Aorta (tissue), 5 donors: ENCODE results near the gene SPATA2L. TPM values are rescaled to one million over a fixed set of nuclear protein-coding genes. Genes with fewer than 3 reads are reported as not detected.
"Not testable (repeated sequence)": the region's sequence is repeated elsewhere in the genome, so short reads cannot be mapped to it uniquely, and the experiment has no call there.

Source experiments
- ATAC-seq: fragments of 200-7000 bp; cut with Tn5 transposase; one replicate; pipeline ENCODE4 v1.9.1; 2022; ENCODE audit warnings: moderate library complexity; ENCODE audit not compliant: low FRiP score
- DNase-seq, 2 donors: peaks; one replicate each; pipeline ENCODE4 v3.0.0-alpha.2; 2020
- H3K27ac ChIP-seq, 2 donors: one replicate each; pipeline ENCODE4 v1.5.1; 2013; ENCODE audit warnings: low read length in 2 of 2, mild to moderate bottlenecking in 2 of 2, moderate library complexity in 2 of 2, control low read depth in 1 of 2, inconsistent platforms in 1 of 2, low read depth in 1 of 2
- H3K27me3 ChIP-seq, 2 donors: one replicate each; pipeline ENCODE4 v1.6.1; 2013; ENCODE audit warnings: control low read depth in 1 of 2, low read length in 1 of 2, mild to moderate bottlenecking in 1 of 2, moderate library complexity in 1 of 2; ENCODE audit not compliant: insufficient read depth in 2 of 2, control insufficient read depth in 1 of 2
- H3K36me3 ChIP-seq, 2 donors: one replicate each; pipeline ENCODE4 v1.6.1; 2013; ENCODE audit warnings: control low read depth in 1 of 2, low read length in 1 of 2, mild to moderate bottlenecking in 1 of 2; ENCODE audit not compliant: insufficient read depth in 2 of 2, control insufficient read depth in 1 of 2
- H3K4me1 ChIP-seq, 2 donors: one replicate each; pipeline ENCODE4 v1.6.1; 2013; ENCODE audit warnings: low read length in 2 of 2, control low read depth in 1 of 2, mild to moderate bottlenecking in 1 of 2, moderate library complexity in 1 of 2; ENCODE audit not compliant: insufficient read depth in 2 of 2, control insufficient read depth in 1 of 2
- H3K4me3 ChIP-seq, 2 donors: one replicate each; pipeline ENCODE4 v1.5.1; 2013; ENCODE audit warnings: low read length in 2 of 2, control low read depth in 1 of 2, mild to moderate bottlenecking in 1 of 2
- H3K9me3 ChIP-seq: one replicate; pipeline ENCODE4 v1.6.1; 2013; ENCODE audit warnings: mild to moderate bottlenecking, low read length; ENCODE audit not compliant: control insufficient read depth
- WGBS, 2 donors: extraction: QIAGEN DNeasy Blood & Tissue Kit; methylation state at CpG; one replicate each; pipeline ENCODE4 v1.1.7; 2013; 5-methylcytosine and 5-hydroxymethylcytosine counted together
- intact Hi-C, 2 donors: fragments of 100-400 bp; cut with DNase I; formaldehyde crosslinking; loops; one replicate each; pipeline versions ENCODE4 v1.14.2 to v1.15.0; 2022
- polyA plus RNA-seq, 2 donors: library from polyadenylated mRNA; stranded (reverse); fragments of 200-250 nt; gene quantifications; one replicate each; pipeline ENCODE4 v1.2.3, GENCODE V29; 2013
- total RNA-seq, 2 donors: library from RNA; stranded (reverse); fragmentation: NEBNext Ultra II Directional; extraction: Animal tissue kit (Norgen Biotek cat#: 25700); gene quantifications; one replicate each; pipeline ENCODE4 v1.2.1, GENCODE V29; 2021
- donor health status: healthy with polysubstance abuse.
- donor health status: Bipolar disorder and iron deficiency.
- donor health status: DM: no; HTN: no; CAD: no.
- donor health status: DM: no; HTN: no; CAD: no.
- donor health status: DM: yes; HTN: yes; CAD: no.

SPATA2L gene
- total and polyA plus RNA-seq, 4 donors = 4.9 to 13.4 (median 10.5) TPM

DNA sequence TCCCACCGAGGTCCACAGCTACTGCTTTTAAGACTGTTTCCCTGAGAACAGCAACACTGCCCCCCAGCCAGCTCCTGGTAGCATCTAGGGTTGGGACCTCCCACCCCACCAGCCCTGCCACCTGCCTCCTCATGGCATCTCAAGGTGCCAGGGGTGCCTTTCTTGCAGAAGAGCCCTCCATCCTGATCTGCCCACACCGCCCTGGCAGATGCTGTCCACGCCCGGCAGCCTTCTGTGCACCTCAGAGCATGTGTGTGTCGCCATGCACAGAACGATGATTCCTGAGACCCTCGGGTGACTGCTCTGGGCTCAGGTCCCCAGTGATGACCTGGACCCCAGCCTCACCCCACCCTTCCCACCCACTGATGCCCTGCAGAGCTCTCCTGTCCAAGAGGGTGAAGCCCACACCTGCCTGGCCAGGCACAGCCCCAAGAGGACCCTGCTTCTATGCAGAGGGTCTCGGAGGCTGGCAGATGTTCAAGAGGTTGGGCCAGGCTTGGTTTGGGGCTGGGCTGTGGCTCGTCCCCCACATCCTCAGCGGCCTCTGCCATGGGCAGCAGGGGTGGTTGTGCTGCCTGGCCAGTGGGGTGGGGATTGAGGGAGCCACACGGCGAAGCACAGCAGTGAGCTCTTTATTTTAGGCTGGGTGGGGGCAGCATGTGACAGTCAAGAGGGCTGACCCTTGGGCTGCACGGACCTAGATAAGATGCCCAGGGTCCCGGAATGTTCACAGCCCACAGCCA lies 5.2 kb upstream of the SPATA2L start:
- Histone ChIP-seq H3K36me3 (no peaks in the 10 kb centered on the region), H3K4me1 (no peaks in the 10 kb centered on the region), H3K27ac (no peak overlapping the region), H3K4me3 (no peak overlapping the region), H3K27me3 (no peaks in the 10 kb centered on the region), H3K9me3 (no peaks in the 10 kb centered on the region)
- ATAC-seq (no peak), DNase-seq (peak in 1 of 2 donors; percentile 41)
- WGBS, 2 donors = 71 to 76% methylated on average over 14 of the region's 14 CpGs
- intact Hi-C loops = loop anchor here in 1 of 2 donors (5.0 kb wide), 1 partner anchor 86 kb away; no protein-coding TSS in a partner anchor

DNA sequence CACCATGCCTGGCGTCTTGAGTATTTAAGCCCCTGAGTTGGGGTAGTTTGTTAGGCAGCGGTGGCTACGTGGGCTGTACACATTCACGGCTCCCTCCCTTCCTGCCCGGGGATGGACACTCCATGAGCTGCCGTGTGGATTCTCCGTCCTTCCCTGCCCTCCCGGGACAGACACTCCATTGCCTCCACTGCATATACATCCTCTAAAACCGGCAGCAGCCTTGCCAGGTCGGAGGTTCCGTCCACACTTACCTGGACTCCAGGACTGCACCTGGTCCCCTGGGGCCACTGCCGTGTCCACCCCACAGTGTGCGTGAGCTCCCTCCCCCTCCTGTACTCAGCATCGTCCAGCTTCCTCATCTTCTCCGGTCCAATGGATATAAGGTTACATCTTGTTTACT lies 3.5 kb upstream of the SPATA2L start:
- no peak for DNase-seq
- ATAC-seq = no peak
- H3K27me3 ChIP-seq = no peaks in the 10 kb centered on the region
- no peaks in the 10 kb centered on the region for H3K9me3 ChIP-seq
- intact Hi-C loops = loop anchor here in 1 of 2 donors (5.0 kb wide), 1 partner anchor 87 kb away; no protein-coding TSS in a partner anchor
- no peaks in the 10 kb centered on the region for H3K4me1 ChIP-seq
- H3K4me3 ChIP-seq = no peak overlapping the region
- no peak overlapping the region for H3K27ac ChIP-seq
- 75% methylated on average over 15 of the region's 15 CpGs for WGBS, 2 donors
- no peaks in the 10 kb centered on the region for H3K36me3 ChIP-seq

DNA sequence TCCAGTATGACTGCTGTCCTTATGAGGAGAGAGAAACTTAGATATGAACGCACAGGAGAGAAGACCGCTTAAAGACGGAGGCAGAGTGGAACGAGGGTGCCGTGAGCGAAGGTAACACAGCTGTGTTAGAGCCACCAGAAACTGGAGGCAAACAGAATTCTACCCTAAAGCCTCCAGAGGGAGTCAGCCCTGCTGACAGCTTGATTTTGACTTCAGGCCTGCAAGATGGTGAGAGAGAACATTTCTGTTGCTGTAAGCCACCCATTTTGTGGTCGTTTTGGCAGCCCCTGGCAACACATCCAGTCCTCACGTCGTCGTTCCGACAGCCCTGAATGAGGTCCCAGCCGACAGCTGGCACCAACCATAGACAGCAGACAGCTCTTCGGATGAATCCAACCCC lies 2.8 kb upstream of the SPATA2L start:
- 64 to 68% methylated on average over 13 of the region's 13 CpGs for WGBS, 2 donors
- intact Hi-C loops = loop anchor here (5.0 kb wide), 3 partner anchors 47 to 168 kb away; partner anchors contain the start of genes CHMP1A (in 1 of the 2), SPATA33 (in 1 of the 2) and TCF25 (in 1 of the 2)
- DNase-seq = no peak
- no peaks in the 10 kb centered on the region for H3K27me3 ChIP-seq
- no peaks in the 10 kb centered on the region for H3K9me3 ChIP-seq
- H3K4me1 ChIP-seq = no peaks in the 10 kb centered on the region
- no peak overlapping the region for H3K27ac ChIP-seq
- ATAC-seq = no peak
- no peaks in the 10 kb centered on the region for H3K36me3 ChIP-seq
- no peak overlapping the region for H3K4me3 ChIP-seq

DNA sequence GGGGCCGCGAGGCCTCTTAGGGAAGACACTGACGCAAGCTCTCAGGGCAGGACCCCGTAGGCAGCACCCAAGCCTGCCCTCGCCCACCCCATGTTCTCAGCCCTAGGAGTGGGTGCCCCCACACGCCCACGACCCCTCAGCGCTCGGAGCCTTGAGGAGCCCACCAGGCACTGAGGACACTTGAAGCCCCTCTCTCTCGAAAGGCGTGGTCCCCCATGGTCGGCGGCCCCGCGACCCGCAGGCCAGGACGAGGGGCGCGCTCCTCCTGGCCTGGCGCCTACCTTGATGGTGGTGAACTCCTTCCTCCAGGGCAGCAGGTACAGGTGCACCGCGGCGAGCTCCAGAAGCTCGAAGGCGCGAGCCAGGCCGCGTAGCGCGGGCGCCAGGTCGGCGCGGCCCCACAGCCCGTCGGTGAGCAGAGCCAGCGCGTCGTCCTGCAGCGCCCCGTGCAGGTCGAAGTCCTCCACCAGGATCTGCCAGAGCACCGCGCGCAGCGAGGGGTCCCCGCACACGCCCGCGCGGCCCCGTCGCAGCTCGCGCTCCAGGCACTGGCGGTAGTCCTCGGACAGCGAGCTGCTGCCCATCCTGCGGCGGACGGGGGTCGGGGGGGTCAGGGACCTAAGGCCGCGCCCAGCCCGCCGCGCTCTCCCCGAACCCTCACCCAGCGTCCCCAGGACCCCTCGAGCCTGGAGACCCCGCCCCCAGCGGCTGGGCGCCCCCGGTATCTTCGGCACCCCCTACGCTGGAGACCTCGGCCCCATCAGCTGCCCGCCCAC lies 668 bp downstream of the SPATA2L start:
- peak; percentile 40 for ATAC-seq
- 1 to 2% methylated on average over 60 to 78 of the region's 78 CpGs for WGBS, 2 donors

DNA sequence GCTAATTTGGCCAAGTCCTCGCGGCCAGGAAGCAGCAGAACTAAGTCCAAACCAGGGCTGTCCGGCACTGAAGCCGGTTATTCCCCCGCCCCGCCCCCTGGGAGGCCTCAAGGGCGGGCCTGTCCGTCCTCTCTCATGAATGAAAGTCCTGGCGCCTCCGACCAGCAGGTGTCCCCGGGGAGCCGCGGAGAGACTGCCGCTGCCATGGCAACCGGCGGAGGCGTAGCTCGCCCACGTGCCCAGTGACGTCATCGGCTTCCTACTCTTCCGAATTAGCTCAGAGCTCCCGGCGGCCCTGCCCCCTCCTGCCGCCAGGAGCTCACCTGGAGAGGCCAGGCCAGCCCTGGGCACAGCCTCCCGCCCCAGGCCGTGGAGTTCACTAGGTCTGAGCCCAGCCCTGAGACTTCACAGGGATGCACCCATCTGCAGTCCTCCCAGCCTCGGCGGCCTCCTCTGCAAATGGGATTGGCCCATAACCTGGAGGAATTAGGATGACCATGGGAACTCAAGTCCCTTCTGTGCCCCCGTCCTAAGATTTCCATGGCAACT lies 1.3 kb downstream of the SPATA2L start:
- peak overlapping the region in 1 of 2 donors; percentile 29 for H3K27ac ChIP-seq
- H3K4me3 ChIP-seq = peak overlapping the region in 1 of 2 donors; percentile 6
- no peaks in the 10 kb centered on the region for H3K4me1 ChIP-seq
- no peaks in the 10 kb centered on the region for H3K36me3 ChIP-seq
- 0 to 1% methylated on average over 30 of the region's 30 CpGs for WGBS, 2 donors
- intact Hi-C loops = loop anchor here (2.0 to 5.0 kb wide), 4 partner anchors 21 to 172 kb away; partner anchors contain the start of genes CHMP1A (in 1 of the 2), SPATA33 (in 1 of the 2), TCF25 (in 1 of the 2) and VPS9D1 (in 1 of the 2)
- no peaks in the 10 kb centered on the region for H3K9me3 ChIP-seq
- H3K27me3 ChIP-seq = peaks cover 0 to 3% of the 10 kb centered on the region in 2 donors
- ATAC-seq (peak; percentile 87), DNase-seq (peak; percentile 99 to 100)

More for the DNA sequence above, 668 bp downstream of the SPATA2L start:
- intact Hi-C loops = loop anchor here (2.0 to 5.0 kb wide), 4 partner anchors 20 to 171 kb away; partner anchors contain the start of genes CHMP1A (in 1 of the 2), SPATA33 (in 1 of the 2), TCF25 (in 1 of the 2) and VPS9D1 (in 1 of the 2)
- Histone ChIP-seq H3K9me3 (no peaks in the 10 kb centered on the region), H3K27ac (peak overlapping the region in 1 of 2 donors; percentile 20), H3K4me1 (no peaks in the 10 kb centered on the region), H3K27me3 (no peaks in the 10 kb centered on the region), H3K36me3 (no peaks in the 10 kb centered on the region), H3K4me3 (peak overlapping the region; percentile 44 to 66)
- DNase-seq = peak in 1 of 2 donors; percentile 69

DNA sequence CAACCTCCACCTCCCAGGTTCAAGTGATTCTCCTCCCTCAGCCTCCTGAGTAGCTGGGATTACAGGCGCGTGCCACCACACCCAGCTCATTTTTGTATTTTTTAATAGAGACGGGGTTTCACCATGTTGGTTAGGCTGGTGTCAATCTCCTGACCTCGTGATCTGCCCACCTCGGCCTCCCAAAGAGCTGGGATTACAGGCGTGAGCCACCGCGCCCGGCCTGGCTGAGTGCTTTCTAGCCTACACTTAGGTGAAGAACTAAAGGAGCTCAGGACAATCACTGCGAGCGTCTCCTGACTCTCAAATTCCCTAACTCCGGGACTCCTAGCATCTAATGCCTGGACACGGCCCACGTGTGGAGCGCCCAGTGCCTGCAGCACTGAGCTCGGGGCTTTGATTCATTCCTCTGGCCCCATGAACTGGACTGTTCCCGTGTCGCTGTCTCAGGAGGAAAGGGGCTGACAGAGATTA lies 1.8 kb downstream of the SPATA2L start:
- 53 to 54% methylated on average over 18 of the region's 18 CpGs for WGBS, 2 donors
- not testable (repeated sequence) for H3K27me3 ChIP-seq, H3K4me1 ChIP-seq, H3K9me3 ChIP-seq, H3K4me3 ChIP-seq, DNase-seq, ATAC-seq, H3K36me3 ChIP-seq
- intact Hi-C loops = loop anchor here (2.0 to 5.0 kb wide), 4 partner anchors 21 to 173 kb away; partner anchors contain the start of genes CHMP1A (in 1 of the 2), SPATA33 (in 1 of the 2), TCF25 (in 1 of the 2) and VPS9D1 (in 1 of the 2)
- H3K27ac ChIP-seq = peak overlapping the region in 1 of 2 donors; percentile 29

DNA sequence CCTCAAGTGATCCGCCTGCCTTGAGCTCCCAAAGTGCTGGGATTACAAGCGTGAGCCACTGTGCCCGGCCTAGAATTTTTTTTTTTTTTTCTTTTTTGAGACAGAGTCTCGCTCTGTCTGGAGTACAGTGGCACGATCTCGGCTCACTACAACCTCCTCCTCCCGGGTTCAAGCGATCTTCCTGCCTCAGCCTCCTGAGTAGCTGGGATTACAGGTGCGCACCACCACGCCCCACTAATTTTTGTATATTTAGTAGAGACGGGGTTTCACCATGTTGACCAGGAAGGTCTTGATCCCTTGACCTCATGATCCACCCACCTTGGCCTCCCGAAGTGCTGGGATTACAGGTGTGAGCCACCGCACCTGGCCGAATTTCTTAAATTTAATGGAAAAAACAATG lies 2.8 kb downstream of the SPATA2L start:
- intact Hi-C loops, H3K4me1 ChIP-seq, DNase-seq, ATAC-seq, H3K9me3 ChIP-seq, H3K36me3 ChIP-seq, H3K4me3 ChIP-seq, H3K27ac ChIP-seq, H3K27me3 ChIP-seq: not testable (repeated sequence)
- 97% methylated on average over 14 of the region's 14 CpGs for WGBS, 2 donors
